K562 (cell line): ENCODE results near the gene UBQLN3. TPM values are rescaled to one million over a fixed set of nuclear protein-coding genes. Genes with fewer than 3 reads are reported as not detected.

Source experiments
- ARNT ChIP-seq, 2 experiments: fragments of 450-650 bp; IDR thresholded peaks; 2 replicates each; pipeline ENCODE4 v1.6.1; 2016; ENCODE audit warnings: mild to moderate bottlenecking in 1 of 2
- CCNT2 ChIP-seq: IDR thresholded peaks from 2 replicates; pipeline ENCODE4 v1.6.1; 2011; ENCODE audit warnings: borderline replicate concordance, low read depth, mild to moderate bottlenecking, moderate library complexity, mixed read lengths, low read length; ENCODE audit not compliant: insufficient read length; ENCODE audit errors: extremely low read depth
- CEBPB ChIP-seq: fragments of 450-650 bp; IDR thresholded peaks from 2 replicates; pipeline ENCODE4 v1.6.1; 2016; ENCODE audit warnings: missing genetic modification characterization, missing compliant biosample characterization
- EWSR1 ChIP-seq: fragments of 450-650 bp; IDR thresholded peaks from 2 replicates; pipeline ENCODE4 v1.6.1; 2018; ENCODE audit warnings: borderline replicate concordance, mild to moderate bottlenecking, low read depth, moderate library complexity; ENCODE audit not compliant: partially characterized antibody
- HMBOX1 ChIP-seq: sonication (generic); IDR thresholded peaks from 2 replicates; pipeline ENCODE4 v1.6.1; 2016
- KDM2B ChIP-seq: fragments of 250-450 bp; sonication (Bioruptor Pico); IDR thresholded peaks from 2 replicates; pipeline ENCODE4 v1.8.0; 2021; ENCODE audit warnings: mild to moderate bottlenecking, moderate library complexity
- MCM2 ChIP-seq: fragments of 450-650 bp; IDR thresholded peaks from 2 replicates; pipeline ENCODE4 v1.6.1; 2017; ENCODE audit warnings: low read depth, mild to moderate bottlenecking
- PCBP1 ChIP-seq: fragments of 200-400 bp; formaldehyde crosslinking; IDR thresholded peaks from 2 replicates; pipeline ENCODE4 v1.6.1; 2018; ENCODE audit warnings: mild to moderate bottlenecking, low read depth, low read length; ENCODE audit not compliant: poor library complexity, severe bottlenecking
- SMAD4 ChIP-seq: fragments of 250-450 bp; sonication (Bioruptor Pico); conservative IDR thresholded peaks from 2 replicates; pipeline ENCODE4 v1.8.0; 2021; ENCODE audit warnings: inconsistent platforms, mild to moderate bottlenecking, moderate library complexity
- TCF15 ChIP-seq: fragments of 250-450 bp; sonication (Bioruptor Pico); IDR thresholded peaks from 2 replicates; pipeline ENCODE4 v1.8.0; 2022; ENCODE audit warnings: moderate library complexity, mild to moderate bottlenecking, inconsistent platforms
- TRIM25 ChIP-seq: fragments of 450-650 bp; IDR thresholded peaks from 2 replicates; pipeline ENCODE4 v1.7.0; 2016; ENCODE audit warnings: borderline replicate concordance
- WHSC1 ChIP-seq: IDR thresholded peaks from one replicate; pipeline ENCODE4 v1.6.1; 2012; ENCODE audit warnings: low read length, control low read depth, inconsistent platforms
- ZNF407 ChIP-seq: fragments of 450-650 bp; IDR thresholded peaks from 2 replicates; pipeline ENCODE4 v1.6.1; 2016; ENCODE audit warnings: low read depth
- ZNF584 ChIP-seq: fragments of 200-800 bp; sonication (Bioruptor generic); IDR thresholded peaks from 2 replicates; pipeline ENCODE4 v1.6.1; 2016; ENCODE audit warnings: low read depth, mild to moderate bottlenecking, missing genetic modification characterization, missing compliant biosample characterization
- polyA plus RNA-seq, 8 experiments: library from polyadenylated mRNA; depleted of rRNA in 4 of 8; stranded (reverse) in 5 of 8; unstranded in 3 of 8; fragments of >200 nt; fragmentation: Nextera tagmentation in 2 of 8; fragmentation: Illumina TruSeq in 1 of 8; extraction: Ambion mirVana in 2 of 8; extraction: Trizol in 1 of 8; gene quantifications; 2 replicates each; pipeline versions ENCODE4 v1.2.1 to v1.2.3, GENCODE V29; 2011 to 2014; ENCODE audit warnings: inconsistent platforms in 1 of 8, missing spikeins in 1 of 8
- total RNA-seq, 7 experiments: library from RNA; depleted of rRNA in 6 of 7; stranded (reverse); fragments of >200 nt in 6 of 7; fragmentation: Illumina TruSeq in 2 of 7; extraction: Trizol in 2 of 7; gene quantifications; 2 replicates each; pipeline versions ENCODE4 v1.2.1 to v1.2.3, GENCODE V29; 2011 to 2021; ENCODE audit warnings: low replicate concordance in 1 of 7

The UBQLN3 gene
- total and polyA plus RNA-seq, 9 of the 15 experiments (the other 6 are each of a cell fraction or from before 2014, with no cell fraction given), result 0.01 to 0.27 TPM; not detected in 7

GRCh38 chr11:5531053-5531831, 21.5 kb upstream of the UBQLN3 start (continued):
- TF ChIP-seq TRIM25 (no peak), CCNT2 (no peak), PCBP1 (no peak), HMBOX1 (peak; percentile 22; the same call in 1 of the 2 replicates), ZNF407 (no peak), ARNT (IDR thresholded peaks at IDR 0.05) (no peak), WHSC1 (no peak), SMAD4 (CRISPR knock-in tag) (no peak), EWSR1 (no peak), ZNF584 (CRISPR knock-in tag) (no peak), CEBPB (tag) (no peak), MCM2 (no peak), TCF15 (CRISPR knock-in tag) (no peak), KDM2B (CRISPR knock-in tag) (no peak)
